Measurements from ENCODE around the gene MLIP. TPM values are rescaled to one million over a fixed set of nuclear protein-coding genes. Genes with fewer than 3 reads are reported as not detected.

The MLIP gene
- total RNA-seq, 1 donor from 2014 or later = 0.44 TPM

DNA sequence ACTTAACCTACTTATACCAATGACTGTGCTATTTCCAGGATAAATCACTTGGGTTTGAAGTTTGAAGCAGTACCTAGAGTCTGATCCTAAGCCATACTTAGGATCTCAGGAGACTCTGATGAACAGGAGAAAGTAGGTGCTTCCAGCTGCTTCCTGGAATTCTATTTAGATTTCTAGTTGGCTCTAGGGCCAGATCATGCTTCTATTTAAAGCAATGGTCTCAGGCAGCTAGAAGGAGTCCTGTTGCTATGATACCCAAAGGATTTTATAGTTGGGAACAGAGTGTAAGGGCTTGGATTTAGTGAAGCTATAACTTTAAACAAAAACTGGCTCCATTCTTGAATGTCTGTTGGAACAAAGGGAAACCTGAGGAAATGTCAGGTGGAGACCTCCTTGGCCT, 144.6 kb downstream of the MLIP start:
- no peak for TF ChIP-seq CTCF (IDR thresholded peaks at IDR 0.05; ENCODE audit: partially characterized antibody, unreplicated experiment)
- Mint-ChIP-seq H3K4me1 (ENCODE audit: low read depth, unreplicated experiment) (no peaks in the 10 kb centered on the region), H3K36me3 (ENCODE audit: unreplicated experiment) (no peaks in the 10 kb centered on the region), H3K9me3 (ENCODE audit: unreplicated experiment) (no peaks in the 10 kb centered on the region), H3K4me3 (ENCODE audit: unreplicated experiment) (no peak overlapping the region), H3K27ac (ENCODE audit: unreplicated experiment) (no peak overlapping the region), H3K27me3 (ENCODE audit: unreplicated experiment) (no peaks in the 10 kb centered on the region)
- no peak for DNase-seq

DNA sequence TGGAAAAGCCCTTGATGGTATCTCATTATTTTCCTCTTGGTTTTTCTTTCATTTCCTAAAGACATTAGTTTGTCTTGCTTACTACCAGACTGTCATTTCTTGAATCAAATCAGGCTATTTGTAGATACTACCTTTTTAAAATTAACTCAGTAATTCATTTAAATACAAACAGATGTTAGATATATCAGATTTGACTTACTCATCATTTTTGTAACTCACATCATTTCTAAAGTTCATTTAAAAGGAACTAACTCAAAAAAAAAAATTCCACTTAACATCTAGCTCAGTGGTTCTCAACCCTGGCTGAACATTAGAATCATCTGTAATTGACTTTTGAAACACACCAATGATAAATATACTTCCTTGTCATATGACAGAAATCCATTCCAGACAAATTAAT, 148.8 kb downstream of the MLIP start:
- Mint-ChIP-seq H3K27ac (ENCODE audit: unreplicated experiment) (no peak overlapping the region), H3K36me3 (ENCODE audit: unreplicated experiment) (no peaks in the 10 kb centered on the region), H3K4me1 (ENCODE audit: low read depth, unreplicated experiment) (no peaks in the 10 kb centered on the region), H3K9me3 (ENCODE audit: unreplicated experiment) (no peaks in the 10 kb centered on the region), H3K27me3 (ENCODE audit: unreplicated experiment) (no peaks in the 10 kb centered on the region), H3K4me3 (ENCODE audit: unreplicated experiment) (no peak overlapping the region)
- DNase-seq = no peak
- TF ChIP-seq CTCF (IDR thresholded peaks at IDR 0.05; ENCODE audit: partially characterized antibody, unreplicated experiment) = no peak

GRCh38 chr6:54262499-54262898, 151.3 kb downstream of the MLIP start:
- H3K4me3 Mint-ChIP-seq (ENCODE audit: unreplicated experiment) = no peak overlapping the region
- H3K4me1 Mint-ChIP-seq (ENCODE audit: low read depth, unreplicated experiment) = no peaks in the 10 kb centered on the region
- H3K27ac Mint-ChIP-seq (ENCODE audit: unreplicated experiment) = no peak overlapping the region
- H3K9me3 Mint-ChIP-seq (ENCODE audit: unreplicated experiment) = no peaks in the 10 kb centered on the region
- H3K36me3 Mint-ChIP-seq (ENCODE audit: unreplicated experiment) = no peaks in the 10 kb centered on the region
- TF ChIP-seq CTCF (IDR thresholded peaks at IDR 0.05; ENCODE audit: partially characterized antibody, unreplicated experiment) = no peak
- no peak for DNase-seq
- no peaks in the 10 kb centered on the region for H3K27me3 Mint-ChIP-seq (ENCODE audit: unreplicated experiment)

DNA sequence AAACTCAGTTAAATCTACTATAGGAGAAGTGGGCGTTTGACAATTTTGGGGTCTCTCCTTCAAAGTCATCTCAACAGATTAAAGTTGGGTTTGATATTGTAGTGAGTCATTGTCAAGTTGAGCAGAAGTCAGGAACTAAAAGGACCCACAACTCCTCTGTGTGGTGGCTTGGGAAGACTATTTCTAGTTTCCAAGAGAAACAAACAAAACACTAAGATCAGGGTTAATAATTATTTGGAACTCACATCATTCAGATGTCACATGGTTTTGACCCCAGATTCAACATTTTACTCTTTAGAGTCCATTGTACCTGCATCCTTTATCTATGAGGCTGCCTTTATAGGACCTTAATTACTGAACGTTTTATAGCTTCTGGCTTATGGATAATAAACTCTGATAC, 151.7 kb downstream of the MLIP start:
- Mint-ChIP-seq H3K36me3 (ENCODE audit: unreplicated experiment) (no peaks in the 10 kb centered on the region), H3K27me3 (ENCODE audit: unreplicated experiment) (no peaks in the 10 kb centered on the region), H3K4me3 (ENCODE audit: unreplicated experiment) (no peak overlapping the region), H3K4me1 (ENCODE audit: low read depth, unreplicated experiment) (no peaks in the 10 kb centered on the region), H3K9me3 (ENCODE audit: unreplicated experiment) (no peaks in the 10 kb centered on the region), H3K27ac (ENCODE audit: unreplicated experiment) (no peak overlapping the region)
- TF ChIP-seq CTCF (IDR thresholded peaks at IDR 0.05; ENCODE audit: partially characterized antibody, unreplicated experiment) = no peak
- no peak for DNase-seq

- Mint-ChIP-seq H3K9me3 (ENCODE audit: unreplicated experiment) (no peaks in the 10 kb centered on the region), H3K27ac (ENCODE audit: unreplicated experiment) (no peak overlapping the region), H3K4me3 (ENCODE audit: unreplicated experiment) (no peak overlapping the region), H3K27me3 (ENCODE audit: unreplicated experiment) (no peaks in the 10 kb centered on the region), H3K4me1 (ENCODE audit: low read depth, unreplicated experiment) (no peaks in the 10 kb centered on the region), H3K36me3 (ENCODE audit: unreplicated experiment) (no peaks in the 10 kb centered on the region)
- no peak for DNase-seq
- no peak for TF ChIP-seq CTCF (IDR thresholded peaks at IDR 0.05; ENCODE audit: partially characterized antibody, unreplicated experiment)
These were observed 153.5 kb downstream of the MLIP start for GRCh38 chr6:54264581-54265272.
